ENCODE results near the gene ZBTB20.

DNA sequence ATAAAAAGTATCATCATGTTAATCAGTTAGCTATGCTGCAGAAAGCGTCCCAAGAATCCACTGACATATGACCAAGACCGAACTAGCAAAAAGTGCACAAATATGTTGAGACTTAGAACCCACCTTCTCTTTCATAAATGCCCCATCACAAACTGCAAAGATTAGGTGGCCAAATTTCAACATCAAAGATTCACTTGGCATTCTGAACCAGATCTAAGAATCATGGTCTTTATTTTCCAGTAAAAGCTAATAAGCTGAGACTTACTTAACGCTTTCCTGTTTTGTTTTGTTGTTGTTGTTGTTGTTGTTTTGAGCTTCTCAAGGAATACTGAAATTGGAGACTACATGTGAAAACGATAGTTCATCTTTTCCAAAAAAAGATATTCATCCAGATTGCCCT is 62.4 kb downstream of the ZBTB20 start:
- TF ChIP-seq, protein P1, sequence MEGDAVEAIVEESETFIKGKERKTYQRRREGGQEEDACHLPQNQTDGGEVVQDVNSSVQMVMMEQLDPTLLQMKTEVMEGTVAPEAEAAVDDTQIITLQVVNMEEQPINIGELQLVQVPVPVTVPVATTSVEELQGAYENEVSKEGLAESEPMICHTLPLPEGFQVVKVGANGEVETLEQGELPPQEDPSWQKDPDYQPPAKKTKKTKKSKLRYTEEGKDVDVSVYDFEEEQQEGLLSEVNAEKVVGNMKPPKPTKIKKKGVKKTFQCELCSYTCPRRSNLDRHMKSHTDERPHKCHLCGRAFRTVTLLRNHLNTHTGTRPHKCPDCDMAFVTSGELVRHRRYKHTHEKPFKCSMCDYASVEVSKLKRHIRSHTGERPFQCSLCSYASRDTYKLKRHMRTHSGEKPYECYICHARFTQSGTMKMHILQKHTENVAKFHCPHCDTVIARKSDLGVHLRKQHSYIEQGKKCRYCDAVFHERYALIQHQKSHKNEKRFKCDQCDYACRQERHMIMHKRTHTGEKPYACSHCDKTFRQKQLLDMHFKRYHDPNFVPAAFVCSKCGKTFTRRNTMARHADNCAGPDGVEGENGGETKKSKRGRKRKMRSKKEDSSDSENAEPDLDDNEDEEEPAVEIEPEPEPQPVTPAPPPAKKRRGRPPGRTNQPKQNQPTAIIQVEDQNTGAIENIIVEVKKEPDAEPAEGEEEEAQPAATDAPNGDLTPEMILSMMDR (IDR thresholded peaks at IDR 0.05; ENCODE audit: insufficient read depth, low read depth, low read length), result no peak
- TF ChIP-seq EZH2 (IDR thresholded peaks at IDR 0.05; ENCODE audit: insufficient read depth, low read length), result no peak
